GM21423 (cell line): ENCODE data around the gene MYDGF.
"Not testable (repeated sequence)": the region's sequence is repeated elsewhere in the genome, so short reads cannot be mapped to it uniquely, and the experiment has no call there.

ENCODE experiments used
- ATAC-seq: cut with Tn5 transposase; IDR thresholded peaks from one replicate; pipeline ENCODE4 v1.9.1; 2021; ENCODE audit warnings: mild to moderate bottlenecking, moderate library complexity; ENCODE audit not compliant: unreplicated experiment

The MYDGF gene

DNA sequence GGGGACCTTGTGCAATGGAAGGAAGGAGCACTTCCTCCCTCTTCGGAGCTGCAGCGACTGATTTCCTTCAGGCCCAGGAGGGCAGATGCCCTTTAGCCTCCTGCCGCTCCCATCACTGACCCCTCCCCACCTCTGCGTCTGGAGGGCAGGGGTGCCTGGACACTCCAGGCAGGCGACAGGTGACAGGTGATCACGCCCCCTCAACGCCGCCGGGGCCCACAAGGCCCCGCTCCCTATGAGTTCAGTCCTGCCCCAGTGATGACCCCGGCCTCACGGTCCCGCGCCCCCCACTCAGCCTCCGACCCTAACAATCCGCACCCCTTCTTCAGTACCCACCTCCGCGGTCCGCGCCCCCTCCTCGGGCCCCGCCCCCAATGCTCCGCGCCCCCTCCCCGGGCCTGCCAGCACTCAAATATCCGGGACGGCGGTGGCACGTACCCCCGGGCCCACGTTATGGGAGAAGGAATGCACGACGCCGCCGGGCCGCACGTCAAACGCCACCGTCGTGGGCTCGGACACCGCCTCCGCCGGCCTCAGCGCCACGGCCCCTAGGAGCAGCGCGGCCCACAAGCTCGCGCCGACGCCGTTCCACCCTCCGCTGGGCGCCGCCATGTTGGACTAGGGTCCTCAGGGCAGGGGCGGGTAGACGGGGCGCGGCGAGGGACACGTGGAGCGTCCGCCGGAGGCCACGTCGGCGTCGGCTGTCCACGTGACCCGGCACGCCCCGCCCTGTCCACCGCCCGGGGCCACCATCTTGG lies at the start of gene MYDGF:
MYDGF (minus strand) TSS at position 620 of the 758 bp plus-strand sequence; CDS start at position 612, 8 bp downstream.
- ATAC-seq: peak; percentile 95

GRCh38 chr19:4719499-4719866 lies 49.3 kb upstream of the MYDGF start:
- no peak for ATAC-seq

DNA sequence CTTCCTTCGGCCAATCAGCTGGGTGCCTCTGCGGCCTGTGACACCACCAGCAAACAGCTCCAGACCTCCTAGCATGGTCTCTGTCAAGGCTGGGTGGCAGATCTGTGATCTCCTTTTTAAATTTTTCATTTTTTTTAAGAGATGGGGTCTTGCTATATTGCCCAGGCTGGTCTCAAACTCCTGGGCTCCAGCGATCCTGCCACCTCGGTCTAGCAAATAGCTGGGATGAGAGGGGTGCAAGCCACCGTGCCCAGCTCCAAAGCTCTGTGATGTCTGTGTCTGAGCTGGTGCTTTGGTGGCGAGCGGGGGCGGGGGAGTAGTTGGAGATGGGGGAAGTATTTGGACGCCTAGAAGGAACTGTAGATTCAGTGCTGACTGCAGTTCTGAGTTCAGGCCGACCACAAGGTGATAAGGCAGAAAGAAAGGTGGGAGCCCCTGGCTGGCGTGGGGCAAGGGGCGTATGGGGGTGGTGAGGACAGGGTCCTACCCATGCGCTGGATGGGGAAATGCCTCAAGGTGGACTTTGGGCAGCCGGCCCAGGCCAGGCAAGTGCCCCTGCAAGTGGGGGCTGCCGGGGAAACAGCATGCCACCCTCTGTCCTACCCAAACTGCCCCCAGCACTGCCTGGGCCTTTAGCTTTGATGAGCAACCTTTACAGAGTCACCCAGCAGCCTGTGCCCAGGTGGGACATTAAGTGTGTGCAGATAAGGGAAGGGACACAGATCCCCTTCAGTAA lies 48.0 kb upstream of the MYDGF start:
- no peak for ATAC-seq

DNA sequence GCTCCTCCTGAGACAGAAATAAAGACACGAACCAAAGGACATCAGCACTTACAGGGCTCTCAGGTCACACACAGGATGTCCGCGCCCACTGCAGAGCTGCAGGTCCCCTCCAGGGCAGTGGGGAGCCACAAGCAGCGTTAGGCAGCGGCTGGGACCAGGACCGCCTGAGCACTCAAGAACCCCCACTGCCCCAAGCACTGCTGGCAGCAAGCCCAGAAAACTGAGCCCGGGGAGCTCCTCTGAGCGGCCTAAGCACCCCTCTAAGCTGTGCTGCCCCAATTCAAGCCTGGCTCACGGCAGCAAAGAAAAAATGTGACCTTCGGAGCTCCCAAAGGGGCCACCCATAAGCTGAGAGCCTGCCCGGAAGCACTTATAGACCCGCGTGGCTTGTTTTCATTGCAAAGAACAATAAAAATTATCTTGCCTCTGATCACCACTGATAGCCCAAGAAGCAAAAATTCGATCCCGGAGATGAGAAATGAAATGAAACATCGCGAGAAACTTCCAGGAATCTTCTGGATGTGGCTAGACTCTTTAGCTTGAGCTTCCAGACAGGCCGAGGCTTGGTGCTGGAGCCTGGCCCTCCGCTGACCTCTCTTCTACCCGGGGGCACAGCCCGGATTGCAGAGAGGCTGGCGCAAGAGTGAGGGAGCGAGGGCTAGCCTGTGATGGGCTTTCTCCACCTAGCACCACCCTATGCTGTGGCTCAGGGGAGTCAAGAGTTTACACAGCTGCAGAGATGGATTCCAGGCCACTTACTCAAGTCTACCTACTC lies 47.2 kb upstream of the MYDGF start:
- no peak for ATAC-seq

- no peak for ATAC-seq
Observed at GRCh38 chr19:4715529-4716221, 45.5 kb upstream of the MYDGF start.

DNA sequence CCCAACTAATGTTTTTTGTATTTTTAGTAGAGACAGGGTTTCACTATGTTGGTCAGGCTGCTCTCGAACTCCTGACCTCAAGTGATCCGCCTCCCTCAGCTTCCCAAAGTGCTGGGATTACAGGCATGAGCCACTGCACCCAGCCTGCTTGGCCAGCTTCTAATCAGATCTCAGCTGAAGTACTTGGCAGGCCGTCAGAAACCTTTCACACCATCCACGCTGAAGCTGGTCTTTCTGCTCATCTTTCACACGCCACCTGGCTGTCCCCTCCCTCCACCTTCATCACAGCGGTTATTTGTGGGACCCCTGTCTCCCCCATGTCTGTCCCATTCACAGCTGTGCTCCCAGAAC lies 45.0 kb upstream of the MYDGF start:
- not testable (repeated sequence) for ATAC-seq

DNA sequence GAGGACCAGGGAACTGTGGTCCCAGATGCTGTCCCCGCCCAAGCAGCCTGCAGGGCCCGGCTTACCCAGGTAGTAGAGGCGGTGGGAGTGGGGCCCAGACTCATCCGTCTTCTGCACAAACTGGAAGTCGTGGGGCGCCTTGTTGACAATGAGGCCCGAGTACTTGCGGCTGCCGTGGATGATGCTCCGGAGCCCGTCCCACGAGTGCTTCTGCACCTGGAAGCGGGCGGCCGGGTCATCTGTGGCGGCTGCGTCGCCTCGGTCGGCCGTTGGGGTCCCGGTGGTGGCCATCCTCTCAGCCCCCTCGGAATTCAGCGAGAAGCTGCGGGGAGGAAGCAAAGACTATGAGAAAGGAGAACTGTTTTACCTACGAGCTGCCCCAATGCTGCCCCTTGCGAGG lies 43.9 kb upstream of the MYDGF start:
- no peak for ATAC-seq

- ATAC-seq: no peak
Observed at GRCh38 chr19:4713384-4713951, 43.3 kb upstream of the MYDGF start.

GRCh38 chr19:4712771-4713170 lies 42.6 kb upstream of the MYDGF start:
- ATAC-seq: no peak

GRCh38 chr19:4711211-4711610 lies 41.1 kb upstream of the MYDGF start:
- ATAC-seq: no peak

- no peak for ATAC-seq
Observed at GRCh38 chr19:4710281-4710600, 40.1 kb upstream of the MYDGF start.

- no peak for ATAC-seq
Observed at GRCh38 chr19:4709440-4710280, 39.5 kb upstream of the MYDGF start.

- ATAC-seq: no peak
Observed at GRCh38 chr19:4707956-4708650, 38.0 kb upstream of the MYDGF start.

DNA sequence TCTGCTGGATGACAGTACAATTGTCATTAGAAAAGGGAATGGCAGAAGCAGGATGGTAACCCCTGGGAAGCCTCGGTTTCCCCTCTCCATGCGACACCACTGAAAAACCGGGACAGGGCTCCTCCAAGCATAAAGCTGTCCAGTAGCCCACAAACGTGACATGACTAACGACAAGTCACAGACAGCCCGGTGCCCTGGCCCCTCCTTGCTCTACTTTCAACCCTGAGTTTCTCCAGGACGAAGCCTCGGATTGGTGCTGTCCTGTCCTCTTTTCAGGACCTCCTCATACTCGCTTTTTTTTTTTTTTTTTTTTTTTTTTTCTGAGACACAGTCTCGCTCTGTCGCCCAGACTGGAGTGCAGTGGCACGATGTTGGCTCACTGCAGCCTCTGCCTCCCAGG lies 37.2 kb upstream of the MYDGF start:
- ATAC-seq: no peak

DNA sequence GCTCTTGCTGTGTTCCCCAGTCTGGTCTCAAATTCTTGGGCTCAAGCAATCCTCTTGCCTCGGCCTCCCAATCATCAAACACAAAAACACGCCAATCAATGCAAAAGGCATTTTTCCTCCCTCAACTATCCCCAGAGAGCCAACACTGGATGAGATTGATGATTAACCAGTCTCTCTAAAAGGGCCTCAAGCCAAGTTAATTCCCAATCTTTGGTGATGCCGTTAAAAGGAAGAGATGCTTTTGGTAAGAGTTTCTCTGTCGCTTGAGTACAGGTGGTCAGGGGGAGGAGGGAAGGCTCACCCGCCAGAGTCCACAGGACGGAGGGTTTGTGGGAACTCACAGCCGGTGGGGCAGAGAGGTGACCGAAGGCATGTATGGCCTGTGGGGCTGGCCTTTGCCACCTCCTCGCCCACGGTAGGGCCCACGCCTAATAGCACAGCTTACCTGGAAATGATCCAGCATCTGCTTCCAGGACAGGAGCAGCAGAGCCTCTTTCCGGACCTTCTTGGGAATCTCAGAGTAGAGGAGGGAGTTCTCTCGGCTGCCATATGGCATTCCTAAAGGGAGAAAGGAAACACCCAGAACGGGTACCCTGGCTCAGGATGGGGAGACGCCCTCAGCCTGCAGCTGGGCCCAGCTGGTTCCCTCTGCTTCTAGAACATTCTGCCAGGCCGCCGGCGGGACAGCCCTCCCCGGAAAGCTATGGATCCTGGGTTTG lies 35.4 kb upstream of the MYDGF start:
- ATAC-seq: no peak

DNA sequence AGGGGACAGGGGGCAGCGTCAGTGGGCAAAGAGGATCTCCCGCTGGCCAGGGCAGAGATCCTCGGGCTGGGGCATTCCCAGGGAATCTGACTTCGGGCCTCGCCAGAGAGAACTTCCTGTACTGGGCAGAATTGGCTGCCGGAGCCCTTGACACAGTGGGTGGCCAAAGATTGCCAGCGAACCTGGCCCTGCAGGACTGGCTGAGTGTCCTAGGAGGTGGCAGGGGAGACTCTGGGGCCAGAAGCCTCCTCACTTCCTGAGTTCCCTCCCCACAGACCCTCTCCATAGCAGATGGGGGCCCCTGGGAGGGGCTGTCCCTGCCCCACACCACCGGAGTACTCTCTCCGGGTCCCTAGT lies 34.2 kb upstream of the MYDGF start:
- no peak for ATAC-seq

DNA sequence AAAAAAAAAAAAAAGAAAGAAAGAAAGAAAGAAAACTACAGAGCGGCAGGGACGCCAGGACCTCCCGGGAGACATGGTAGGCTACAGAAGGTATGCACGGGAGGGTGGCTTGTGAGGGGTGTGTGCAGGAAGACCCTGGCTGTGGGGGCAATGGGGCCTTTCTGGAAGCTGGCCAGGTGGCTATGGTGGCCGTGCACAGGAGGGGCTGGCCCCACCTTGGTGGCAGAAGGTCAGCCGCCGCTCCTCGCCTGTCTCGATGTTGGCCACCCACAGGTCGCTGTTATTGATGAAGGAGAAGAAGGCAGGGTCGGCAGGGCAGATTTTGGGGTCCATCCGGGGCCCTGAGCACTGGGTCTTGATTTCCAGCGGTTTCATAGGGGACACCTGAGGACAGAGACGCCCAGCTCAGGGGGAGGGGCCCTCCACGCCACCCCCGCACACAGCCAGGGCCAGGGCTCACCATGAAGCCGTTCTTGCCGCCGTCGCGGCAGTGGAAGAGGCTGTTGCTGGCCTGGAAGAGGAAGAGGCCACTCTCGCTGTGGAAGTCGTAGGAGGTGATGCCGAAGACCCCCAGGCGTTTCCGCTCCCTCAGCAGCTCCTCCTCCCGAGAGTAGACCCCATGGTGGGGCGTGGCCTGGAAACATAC lies 33.7 kb upstream of the MYDGF start:
- no peak for ATAC-seq

DNA sequence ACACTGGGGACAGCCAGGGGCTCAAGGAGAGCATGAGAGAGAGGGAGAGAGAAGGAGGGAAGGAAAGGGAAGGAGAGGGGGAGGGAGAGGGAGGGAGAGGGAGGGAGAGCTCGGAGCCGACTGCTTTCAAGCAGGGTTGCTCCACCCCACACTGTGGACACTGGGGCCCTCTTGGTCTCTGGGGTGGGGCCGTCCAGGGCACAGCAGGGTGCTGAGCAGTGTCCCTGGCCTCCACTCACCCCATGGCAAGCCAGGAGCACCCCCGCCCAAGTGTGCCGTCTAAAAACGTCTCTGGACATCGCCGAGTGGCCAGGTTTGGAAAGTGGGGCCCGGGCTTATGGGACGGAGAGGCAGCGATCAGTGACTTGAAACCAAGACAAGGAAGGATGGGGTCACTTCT lies 32.6 kb upstream of the MYDGF start:
- ATAC-seq: no peak
